Muscle of leg (tissue), 11 donors: ENCODE data around the gene TLR2. TPM values are rescaled to one million over a fixed set of nuclear protein-coding genes. Genes with fewer than 3 reads are reported as not detected.
"Not testable (repeated sequence)": the region's sequence is repeated elsewhere in the genome, so short reads cannot be mapped to it uniquely, and the experiment has no call there.

Experiments
- DNase-seq: peaks from one replicate; pipeline ENCODE4 v3.0.0; 2013
- H3K27ac ChIP-seq: one replicate; pipeline ENCODE4 v1.5.1; 2013; ENCODE audit warnings: mild to moderate bottlenecking, low read length, control low read depth
- H3K27me3 ChIP-seq: one replicate; pipeline ENCODE4 v1.6.1; 2013; ENCODE audit warnings: low read length; ENCODE audit not compliant: control insufficient read depth, insufficient read depth
- H3K36me3 ChIP-seq: one replicate; pipeline ENCODE4 v1.6.1; 2013; ENCODE audit warnings: low read length; ENCODE audit not compliant: control insufficient read depth, insufficient read depth
- H3K4me1 ChIP-seq: one replicate; pipeline ENCODE4 v1.6.1; 2013; ENCODE audit warnings: low read length; ENCODE audit not compliant: control insufficient read depth, insufficient read depth
- H3K4me3 ChIP-seq: one replicate; pipeline ENCODE4 v1.5.1; 2013; ENCODE audit warnings: low read length, control low read depth
- H3K9me3 ChIP-seq: replicated peaks from 2 replicates; pipeline ENCODE4 v1.6.1; 2013; ENCODE audit warnings: low read depth, low read length; ENCODE audit not compliant: control insufficient read depth
- WGBS: methylation state at CpG from one replicate; pipeline ENCODE4 v1.1.5; 2013; ENCODE audit warnings: missing lambda C conversion rate; ENCODE audit not compliant: insufficient coverage; 5-methylcytosine and 5-hydroxymethylcytosine counted together
- polyA plus RNA-seq, 8 donors: library from polyadenylated mRNA; unstranded; fragments of 120-200 nt; gene quantifications; one replicate each; pipeline versions ENCODE4 v1.2.1 to v1.2.3, GENCODE V29; 2013; ENCODE audit warnings: inconsistent platforms in 1 of 8, low replicate concordance in 1 of 8; ENCODE audit not compliant: insufficient read length in 8 of 8, insufficient read depth in 1 of 8
- total RNA-seq: library from RNA; stranded (reverse); fragments of 120-200 nt; gene quantifications from one replicate; pipeline ENCODE4 v1.2.4, GENCODE V29; 2013

Gene TLR2
- total and polyA plus RNA-seq, 9 donors: 1.5 to 3.6 (median 2.5) TPM

GRCh38 chr4:153655928-153656327 lies 28.2 kb upstream of the TLR2 start:
- peak; percentile 35 for DNase-seq
- Histone ChIP-seq H3K4me3 (no peak overlapping the region), H3K27me3 (no peaks in the 10 kb centered on the region), H3K27ac (no peak overlapping the region), H3K4me1 (peaks cover 5% of the 10 kb centered on the region), H3K36me3 (no peaks in the 10 kb centered on the region), H3K9me3 (no peaks in the 10 kb centered on the region)
- 100% methylated on average over 1 of the region's 4 CpGs for WGBS

DNA sequence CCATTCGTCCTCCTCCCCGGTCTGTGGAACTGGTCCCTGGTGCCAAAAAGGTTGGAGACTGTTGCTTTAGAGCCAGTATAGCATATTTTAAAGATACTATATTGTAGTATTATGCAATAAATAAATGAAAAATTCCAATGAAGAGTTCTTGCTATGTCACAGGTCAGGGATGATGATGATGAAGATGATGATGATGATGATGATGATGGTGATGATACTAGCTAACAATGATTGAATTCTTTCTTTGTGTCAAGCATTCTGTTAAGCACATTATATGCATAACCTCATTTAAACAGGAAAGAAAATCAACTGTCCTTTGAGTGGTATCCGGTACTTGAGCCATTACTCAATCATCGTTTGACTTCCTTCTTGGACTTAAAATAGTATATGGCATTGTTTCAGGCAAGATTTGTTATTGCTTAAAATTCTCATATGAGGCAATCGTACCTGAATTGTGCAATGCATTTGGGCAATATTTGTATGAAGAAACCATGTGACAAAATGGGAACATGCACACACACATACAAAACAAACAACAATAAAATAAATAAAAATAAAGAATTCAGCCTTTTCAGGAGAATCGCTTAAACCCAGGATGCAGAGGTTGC lies 22.8 kb upstream of the TLR2 start:
- H3K27ac ChIP-seq: peak overlapping the region; percentile 42
- no peaks in the 10 kb centered on the region for H3K9me3 ChIP-seq
- no CpG with 5 or more reads among the region's 6 CpGs for WGBS
- H3K27me3 ChIP-seq: no peaks in the 10 kb centered on the region
- H3K4me1 ChIP-seq: peaks cover 3% of the 10 kb centered on the region
- DNase-seq: peak; percentile 70
- H3K36me3 ChIP-seq: no peaks in the 10 kb centered on the region
- H3K4me3 ChIP-seq: no peak overlapping the region

DNA sequence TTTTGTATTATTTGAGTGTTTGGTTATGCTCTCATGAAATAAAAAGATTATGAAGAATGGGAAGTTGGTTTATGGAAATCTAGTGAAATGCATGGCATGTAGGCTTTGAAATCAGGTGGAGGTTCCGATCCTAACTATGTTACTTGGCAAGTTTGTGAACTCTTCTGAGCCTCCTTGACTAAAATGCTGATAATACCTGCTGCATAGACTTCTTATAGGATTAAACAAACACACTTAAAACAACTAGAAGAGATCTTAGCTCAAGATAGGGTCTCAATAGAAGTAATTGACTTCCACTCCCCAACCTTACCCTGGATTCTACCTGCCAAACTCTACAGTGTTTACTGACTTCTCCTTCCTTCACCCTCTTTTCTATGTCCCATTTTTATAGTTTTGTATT lies 22.2 kb upstream of the TLR2 start:
- H3K27ac ChIP-seq: no peak overlapping the region
- no peaks in the 10 kb centered on the region for H3K27me3 ChIP-seq
- no peak for DNase-seq
- WGBS: no CpG with 5 or more reads among the region's 1 CpG
- no peaks in the 10 kb centered on the region for H3K9me3 ChIP-seq
- peaks cover 3% of the 10 kb centered on the region for H3K4me1 ChIP-seq
- no peak overlapping the region for H3K4me3 ChIP-seq
- H3K36me3 ChIP-seq: no peaks in the 10 kb centered on the region

GRCh38 chr4:153663667-153664066 lies 20.4 kb upstream of the TLR2 start:
- Histone ChIP-seq H3K27me3 (peaks cover 1% of the 10 kb centered on the region), H3K9me3 (no peaks in the 10 kb centered on the region), H3K4me3 (no peak overlapping the region), H3K36me3 (no peaks in the 10 kb centered on the region), H3K27ac (no peak overlapping the region), H3K4me1 (peaks cover 3% of the 10 kb centered on the region)
- no peak for DNase-seq
- no CpG with 5 or more reads among the region's 1 CpG for WGBS

- not testable (repeated sequence) for H3K4me1 ChIP-seq, H3K9me3 ChIP-seq, H3K27ac ChIP-seq, H3K36me3 ChIP-seq, DNase-seq, H3K4me3 ChIP-seq, H3K27me3 ChIP-seq
- WGBS: 40% methylated on average over 1 of the region's 1 CpG
Measured at GRCh38 chr4:153666505-153666904, 17.6 kb upstream of the TLR2 start.

DNA sequence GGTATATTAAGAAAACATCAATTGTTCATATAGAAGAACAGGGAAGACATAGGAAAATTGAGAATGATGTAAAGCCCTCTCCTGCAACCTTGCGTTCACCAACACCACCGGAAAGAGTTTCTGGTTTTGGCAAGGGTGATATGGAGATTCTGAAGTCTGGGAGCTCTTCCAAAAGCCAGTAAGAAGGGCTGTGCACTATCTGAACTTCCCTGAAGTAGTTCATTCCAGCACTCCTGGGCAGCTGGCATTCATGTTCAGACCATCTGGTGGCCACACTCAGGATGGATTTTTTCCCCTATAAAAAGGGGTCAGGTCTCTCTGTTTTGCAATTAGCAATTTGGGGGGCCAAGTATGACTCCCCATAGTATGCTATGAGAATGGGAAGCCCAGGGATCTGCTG lies 15.4 kb upstream of the TLR2 start:
- no peaks in the 10 kb centered on the region for H3K9me3 ChIP-seq
- no peak for DNase-seq
- H3K4me3 ChIP-seq: no peak overlapping the region
- WGBS: no CpG with 5 or more reads among the region's 2 CpGs
- no peaks in the 10 kb centered on the region for H3K4me1 ChIP-seq
- H3K27ac ChIP-seq: no peak overlapping the region
- peaks cover 2% of the 10 kb centered on the region for H3K27me3 ChIP-seq
- H3K36me3 ChIP-seq: no peaks in the 10 kb centered on the region

GRCh38 chr4:153669838-153670237 lies 14.2 kb upstream of the TLR2 start:
- no peak overlapping the region for H3K27ac ChIP-seq
- WGBS: no CpG with 5 or more reads among the region's 3 CpGs
- H3K27me3 ChIP-seq: peaks cover 2% of the 10 kb centered on the region
- H3K4me1 ChIP-seq: no peaks in the 10 kb centered on the region
- DNase-seq: no peak
- no peaks in the 10 kb centered on the region for H3K9me3 ChIP-seq
- H3K36me3 ChIP-seq: no peaks in the 10 kb centered on the region
- no peak overlapping the region for H3K4me3 ChIP-seq

DNA sequence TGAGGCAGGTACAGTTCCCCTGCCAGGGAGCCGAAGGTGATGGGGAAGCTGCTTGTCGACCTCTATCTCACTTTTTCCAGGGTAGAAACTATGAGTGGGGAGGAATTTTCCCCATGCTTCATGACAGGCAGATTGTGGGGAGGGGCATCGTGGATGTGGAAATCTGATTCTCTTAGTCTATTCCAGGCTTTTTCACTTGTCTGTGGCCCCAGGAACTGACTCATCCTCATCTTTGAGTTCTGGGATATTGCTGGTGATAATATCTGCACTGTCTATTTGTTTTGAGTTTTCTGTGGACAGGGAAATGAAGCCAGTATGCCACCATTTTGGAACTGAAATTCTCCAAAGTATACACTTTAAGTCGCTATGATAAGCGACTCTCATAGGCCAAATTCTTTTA lies 7.6 kb upstream of the TLR2 start:
- H3K4me3 ChIP-seq: no peak overlapping the region
- no peak for DNase-seq
- no peak overlapping the region for H3K27ac ChIP-seq
- H3K27me3 ChIP-seq: no peaks in the 10 kb centered on the region
- no peaks in the 10 kb centered on the region for H3K36me3 ChIP-seq
- WGBS: no CpG with 5 or more reads among the region's 5 CpGs
- H3K4me1 ChIP-seq: no peaks in the 10 kb centered on the region
- peaks cover 6% of the 10 kb centered on the region for H3K9me3 ChIP-seq

GRCh38 chr4:153676984-153677383 lies 7.1 kb upstream of the TLR2 start:
- no peaks in the 10 kb centered on the region for H3K27me3 ChIP-seq
- peaks cover 6% of the 10 kb centered on the region for H3K9me3 ChIP-seq
- H3K4me1 ChIP-seq: no peaks in the 10 kb centered on the region
- no CpG with 5 or more reads among the region's 1 CpG for WGBS
- no peaks in the 10 kb centered on the region for H3K36me3 ChIP-seq
- DNase-seq: peak; percentile 30
- no peak overlapping the region for H3K27ac ChIP-seq
- H3K4me3 ChIP-seq: no peak overlapping the region

DNA sequence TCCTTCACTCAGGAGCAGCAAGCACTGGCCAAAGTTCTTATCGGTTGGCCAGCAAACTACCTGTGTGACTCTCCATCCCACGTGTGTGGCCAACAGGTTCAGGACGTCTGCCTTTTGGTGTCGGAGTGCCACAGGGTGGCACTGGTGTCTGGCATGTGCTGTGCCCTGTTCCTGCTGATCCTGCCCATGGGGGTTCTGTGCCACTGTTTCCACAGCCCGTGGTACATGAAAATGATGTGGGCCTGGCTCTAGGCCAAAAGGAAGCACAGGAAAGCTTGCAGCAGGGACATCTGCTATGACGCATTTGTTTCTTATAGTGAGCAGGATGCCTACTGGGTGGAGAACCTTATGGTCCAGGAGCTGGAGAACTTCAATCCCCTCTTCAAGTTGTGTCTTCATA lies 4.6 kb upstream of the TLR2 start:
- Histone ChIP-seq H3K27me3 (peaks cover 14% of the 10 kb centered on the region), H3K4me3 (no peak overlapping the region), H3K4me1 (peaks cover 10% of the 10 kb centered on the region), H3K9me3 (peaks cover 6% of the 10 kb centered on the region), H3K36me3 (no peaks in the 10 kb centered on the region), H3K27ac (no peak overlapping the region)
- DNase-seq: no peak
- WGBS: 72% methylated on average over 5 of the region's 6 CpGs

DNA sequence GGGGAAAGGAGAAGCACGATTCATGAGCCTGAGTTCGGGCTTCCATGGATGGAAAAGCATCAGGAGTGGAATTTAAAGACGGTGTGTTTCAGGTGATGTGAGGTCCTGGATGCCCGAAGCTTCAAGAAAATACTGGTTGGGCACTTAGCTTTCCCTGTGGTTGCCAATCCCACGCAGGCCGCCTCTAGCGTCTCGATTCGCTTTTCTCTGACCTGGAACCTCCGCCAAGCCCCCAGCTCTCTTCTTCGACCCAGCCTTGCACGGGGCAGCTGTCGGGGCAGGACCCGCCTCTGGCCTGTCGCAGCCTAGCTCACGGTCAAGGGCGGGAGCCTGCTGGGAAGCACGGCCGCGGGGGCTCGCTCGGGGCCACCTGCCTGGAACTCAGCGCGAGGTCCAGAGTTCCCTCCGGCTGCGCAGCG lies 308 bp upstream of the TLR2 start:
- peaks cover 17% of the 10 kb centered on the region for H3K4me1 ChIP-seq
- peaks cover 22% of the 10 kb centered on the region for H3K27me3 ChIP-seq
- H3K4me3 ChIP-seq: peak overlapping the region; percentile 68
- peaks cover 2% of the 10 kb centered on the region for H3K9me3 ChIP-seq
- 7% methylated on average over 27 of the region's 27 CpGs for WGBS
- no peak for DNase-seq
- H3K27ac ChIP-seq: no peak overlapping the region
- H3K36me3 ChIP-seq: no peaks in the 10 kb centered on the region
